OCI-LY1 (cell line): Measurements from ENCODE around the gene MPZL1.

Source experiments
- CTCF ChIP-seq: fragments of 200-600 bp; sonication (generic), shearing (Covaris generic); IDR thresholded peaks from 2 replicates; pipeline ENCODE4 v1.5.1; 2017; ENCODE audit warnings: mild to moderate bottlenecking, antibody characterized with exemption, low read length, moderate library complexity, mixed read lengths
- EZH2 ChIP-seq: fragments of 200-600 bp; sonication (generic), shearing (Covaris generic); IDR thresholded peaks from 2 replicates; pipeline ENCODE4 v1.8.0; 2017; ENCODE audit warnings: borderline replicate concordance, mixed run types, mild to moderate bottlenecking, antibody characterized with exemption, low read length, moderate library complexity, mixed read lengths

GRCh38 chr1:167717351-167717750 lies 4.4 kb upstream of the MPZL1 start:
- TF ChIP-seq CTCF (no peak), EZH2 (no peak)
